ENCODE data around the gene PRPS1. TPM values are rescaled to one million over a fixed set of nuclear protein-coding genes. Genes with fewer than 3 reads are reported as not detected.
A peak's percentile ranks its signal among the peaks of the same experiment; 100 is the strongest.

Gene PRPS1
- total RNA-seq, 1 donor from 2014 or later = 264 TPM

GRCh38 chrX:107589243-107589642, 39.1 kb upstream of the PRPS1 start:
- TF ChIP-seq EZH2 (IDR thresholded peaks at IDR 0.05) = no peak
- TF ChIP-seq EZH2phosphoT487 (IDR thresholded peaks at IDR 0.05) = no peak
- TF ChIP-seq CTCF (IDR thresholded peaks at IDR 0.05) = no peak
- H3K4me3 Mint-ChIP-seq = no peak overlapping the region
- no peak overlapping the region for H3K27ac Mint-ChIP-seq
- Histone ChIP-seq H3K36me3 (no peaks in the 10 kb centered on the region), H3K9ac (no peak overlapping the region), H3K9me3 (ENCODE audit: low read depth) (no peaks in the 10 kb centered on the region), H3K4me3 (no peak overlapping the region), H3K4me2 (no peak overlapping the region), H3F3A (ENCODE audit: low read depth) (no peaks in the 10 kb centered on the region), H3K27ac (no peak overlapping the region), H4K20me1 (ENCODE audit: low read depth) (no peaks in the 10 kb centered on the region), H3K79me2 (ENCODE audit: low read depth) (no peaks in the 10 kb centered on the region), H3K27me3 (no peaks in the 10 kb centered on the region), H3K4me1 (no peaks in the 10 kb centered on the region), H2AFZ (replicated peaks) (no peak overlapping the region)
- no peaks in the 10 kb centered on the region for H3K4me1 Mint-ChIP-seq
- no peaks in the 10 kb centered on the region for H3K27me3 Mint-ChIP-seq (ENCODE audit: insufficient read depth, low read depth)
- H3K9me3 Mint-ChIP-seq = peaks cover 22% of the 10 kb centered on the region
- H3K36me3 Mint-ChIP-seq = peaks cover 14% of the 10 kb centered on the region
- DNase-seq (ENCODE audit: low spot score) = no peak

- Mint-ChIP-seq H3K36me3 (peaks cover 3% of the 10 kb centered on the region), H3K27me3 (ENCODE audit: insufficient read depth, low read depth) (no peaks in the 10 kb centered on the region), H3K4me1 (no peaks in the 10 kb centered on the region), H3K9me3 (no peaks in the 10 kb centered on the region), H3K4me3 (no peak overlapping the region), H3K27ac (no peak overlapping the region)
- Histone ChIP-seq H2AFZ (replicated peaks) (no peak overlapping the region), H3K36me3 (no peaks in the 10 kb centered on the region), H4K20me1 (ENCODE audit: low read depth) (no peaks in the 10 kb centered on the region), H3K4me1 (no peaks in the 10 kb centered on the region), H3K9me3 (ENCODE audit: low read depth) (no peaks in the 10 kb centered on the region), H3F3A (ENCODE audit: low read depth) (no peaks in the 10 kb centered on the region), H3K79me2 (ENCODE audit: low read depth) (no peaks in the 10 kb centered on the region), H3K27ac (no peak overlapping the region), H3K9ac (no peak overlapping the region), H3K27me3 (no peaks in the 10 kb centered on the region), H3K4me3 (no peak overlapping the region), H3K4me2 (no peak overlapping the region)
- no peak for TF ChIP-seq CTCF (IDR thresholded peaks at IDR 0.05)
- TF ChIP-seq EZH2phosphoT487 (IDR thresholded peaks at IDR 0.05) = no peak
- no peak for TF ChIP-seq EZH2 (IDR thresholded peaks at IDR 0.05)
- no peak for DNase-seq (ENCODE audit: low spot score)
Observed at GRCh38 chrX:107596651-107597050, 31.7 kb upstream of the PRPS1 start.

GRCh38 chrX:107597264-107597663, 31.0 kb upstream of the PRPS1 start:
- no peaks in the 10 kb centered on the region for H3K27me3 ChIP-seq
- H3K79me2 ChIP-seq (ENCODE audit: low read depth) = no peaks in the 10 kb centered on the region
- Mint-ChIP-seq H3K27ac (peak overlapping the region; percentile 96), H3K27me3 (ENCODE audit: insufficient read depth, low read depth) (no peaks in the 10 kb centered on the region), H3K4me1 (no peaks in the 10 kb centered on the region), H3K9me3 (no peaks in the 10 kb centered on the region), H3K36me3 (peaks cover 3% of the 10 kb centered on the region), H3K4me3 (no peak overlapping the region)
- no peak overlapping the region for H2AFZ ChIP-seq (replicated peaks)
- H3F3A ChIP-seq (ENCODE audit: low read depth) = no peaks in the 10 kb centered on the region
- TF ChIP-seq EZH2phosphoT487 (IDR thresholded peaks at IDR 0.05) (no peak), EZH2 (IDR thresholded peaks at IDR 0.05) (no peak), CTCF (IDR thresholded peaks at IDR 0.05) (no peak)
- H3K4me3 ChIP-seq = no peak overlapping the region
- H3K4me2 ChIP-seq = no peak overlapping the region
- no peaks in the 10 kb centered on the region for H3K4me1 ChIP-seq
- DNase-seq (ENCODE audit: low spot score) = no peak
- no peaks in the 10 kb centered on the region for H4K20me1 ChIP-seq (ENCODE audit: low read depth)
- H3K9me3 ChIP-seq (ENCODE audit: low read depth) = no peaks in the 10 kb centered on the region
- no peaks in the 10 kb centered on the region for H3K36me3 ChIP-seq
- no peak overlapping the region for H3K9ac ChIP-seq
- H3K27ac ChIP-seq = no peak overlapping the region
